GM12878 (cell line): ENCODE data around the gene CCDC57. TPM values are rescaled to one million over a fixed set of nuclear protein-coding genes. Genes with fewer than 3 reads are reported as not detected.

ENCODE experiments used
- ATAC-seq: fragments of 200-7000 bp; cut with Tn5 transposase; 3 replicates; pipeline ENCODE4 v1.9.1; 2020; ENCODE audit warnings: mild to moderate bottlenecking, moderate library complexity
- BruUV-seq: library from RNA; stranded (reverse); fragments of 400-500 nt; replicated peaks from 2 replicates; lab custom pipeline; 2021; lab: Mats Ljungman, UMichigan
- CTCF ChIA-PET: fragments of 300-600 bp; sonication (Branson Sonifier 250); formaldehyde crosslinking; extraction: SDS; loops from one replicate; lab custom pipeline; 2021; ENCODE audit warnings: inconsistent platforms; lab: Yijun Ruan, JAX
- POLR2A ChIA-PET: fragments of 350-600 bp; formaldehyde crosslinking; extraction: SDS; loops from one replicate; lab custom pipeline; 2021; ENCODE audit warnings: inconsistent platforms; lab: Charles Lee
- RAD21 ChIA-PET: fragments of 300-600 bp; sonication (Branson Sonifier 250); formaldehyde crosslinking; loops from one replicate; lab custom pipeline; 2023; ENCODE audit warnings: antibody characterized with exemption; ENCODE audit not compliant: unreplicated experiment; lab: Charles Lee
- SMC1A ChIA-PET: fragments of 300-600 bp; sonication (Branson Sonifier 250); formaldehyde crosslinking; loops from one replicate; lab custom pipeline; 2023; ENCODE audit not compliant: unreplicated experiment, uncharacterized antibody; lab: Charles Lee
- DNase-seq: peaks from one replicate; pipeline ENCODE4 v3.0.0-alpha.2; 2011; ENCODE audit warnings: low read depth, low spot score
- FAIRE-seq: peaks from 3 replicates; lab custom pipeline; 2011; peaks lifted over from hg19 to GRCh38; lab: Jason Lieb, UNC
- H2AFZ ChIP-seq: 2 replicates; pipeline ENCODE4 v1.6.0; 2011; ENCODE audit warnings: low read depth, low read length, control low read depth; ENCODE audit not compliant: control insufficient read depth
- H3K27ac ChIP-seq: 2 replicates; pipeline ENCODE4 v1.5.1; 2011; ENCODE audit warnings: control low read depth; ENCODE audit not compliant: control insufficient read depth, insufficient read depth
- H3K27me3 ChIP-seq, 2 experiments: replicated peaks in 1 of 2; 2 replicates each; pipeline versions ENCODE4 v1.6.0 to v1.6.1; 2011; ENCODE audit warnings: low read length in 1 of 2; ENCODE audit not compliant: control insufficient read depth in 2 of 2, insufficient read depth in 2 of 2
- H3K36me3 ChIP-seq, 2 experiments: 2 replicates each; pipeline ENCODE4 v1.5.1; 2011; ENCODE audit warnings: low read length in 1 of 2; ENCODE audit not compliant: control insufficient read depth in 2 of 2, insufficient read depth in 2 of 2
- H3K4me1 ChIP-seq: 2 replicates; pipeline ENCODE4 v1.6.1; 2011; ENCODE audit warnings: mild to moderate bottlenecking, low read length, moderate library complexity, mixed read lengths; ENCODE audit not compliant: control insufficient read depth, insufficient read depth
- H3K4me2 ChIP-seq: 2 replicates; pipeline ENCODE4 v1.6.0; 2011; ENCODE audit warnings: control low read depth; ENCODE audit not compliant: control insufficient read depth, insufficient read depth
- H3K4me3 ChIP-seq: fragments of 200-600 bp; sonication (generic); 2 replicates; pipeline ENCODE4 v1.5.1; 2016
- H3K79me2 ChIP-seq: 2 replicates; pipeline ENCODE4 v1.6.0; 2011; ENCODE audit warnings: low read length; ENCODE audit not compliant: control insufficient read depth, insufficient read depth
- H3K9ac ChIP-seq: 2 replicates; pipeline ENCODE4 v1.8.0; 2011; ENCODE audit warnings: low read length, control low read depth, mixed read lengths; ENCODE audit not compliant: control insufficient read depth, insufficient read depth
- H3K9me3 ChIP-seq: replicated peaks from 3 replicates; pipeline ENCODE4 v1.5.1; 2011; ENCODE audit warnings: mild to moderate bottlenecking, low read length; ENCODE audit not compliant: control insufficient read depth, insufficient read depth
- H4K20me1 ChIP-seq: 2 replicates; pipeline ENCODE4 v1.6.0; 2011; ENCODE audit not compliant: control insufficient read depth, insufficient read depth
- ATF2 ChIP-seq: IDR thresholded peaks from 2 replicates; pipeline ENCODE4 v1.6.1; 2012; ENCODE audit warnings: low read length, inconsistent platforms
- BACH1 ChIP-seq: fragments of 450-650 bp; IDR thresholded peaks from 2 replicates; pipeline ENCODE4 v1.6.1; 2017; ENCODE audit warnings: mild to moderate bottlenecking, borderline replicate concordance
- BMI1 ChIP-seq: fragments of 450-650 bp; IDR thresholded peaks from 2 replicates; pipeline ENCODE4 v1.6.1; 2016; ENCODE audit warnings: mild to moderate bottlenecking, moderate library complexity, borderline replicate concordance
- BRCA1 ChIP-seq: IDR thresholded peaks from 2 replicates; pipeline ENCODE4 v1.6.1; 2011; ENCODE audit warnings: low read depth, low read length, improper control_type of control experiment
- CBFB ChIP-seq: IDR thresholded peaks from 2 replicates; pipeline ENCODE4 v1.6.1; 2016; ENCODE audit warnings: antibody characterized with exemption, low read depth
- CHD1 ChIP-seq: IDR thresholded peaks from 2 replicates; pipeline ENCODE4 v1.6.1; 2012; ENCODE audit warnings: low read depth, low read length, improper control_type of control experiment
- CHD2 ChIP-seq: IDR thresholded peaks from 2 replicates; pipeline ENCODE4 v1.6.1; 2011; ENCODE audit warnings: low read depth, low read length, improper control_type of control experiment, borderline replicate concordance
- ETV6 ChIP-seq, 2 experiments: fragments of 450-650 bp in 1 of 2; IDR thresholded peaks in 1 of 2; conservative IDR thresholded peaks in 1 of 2; 2 replicates each; pipeline ENCODE4 v1.6.1; 2014; ENCODE audit warnings: antibody characterized with exemption in 1 of 2, borderline replicate concordance in 1 of 2, low read depth in 1 of 2, mild to moderate bottlenecking in 1 of 2, moderate library complexity in 1 of 2
- HCFC1 ChIP-seq: fragments of 150-350 bp; IDR thresholded peaks from 2 replicates; pipeline ENCODE4 v1.6.1; 2014; ENCODE audit warnings: low read length
- LARP7 ChIP-seq: fragments of 450-650 bp; IDR thresholded peaks from 2 replicates; pipeline ENCODE4 v1.6.1; 2017; ENCODE audit warnings: mild to moderate bottlenecking
- MEF2A ChIP-seq: IDR thresholded peaks from 2 replicates; pipeline ENCODE4 v1.6.1; 2011; ENCODE audit warnings: low read depth, mild to moderate bottlenecking, low read length, moderate library complexity; ENCODE audit not compliant: insufficient read depth
- MYB ChIP-seq: fragments of 150-350 bp; IDR thresholded peaks from 2 replicates; pipeline ENCODE4 v1.6.1; 2014; ENCODE audit warnings: mild to moderate bottlenecking, low read depth, low read length, borderline replicate concordance
- NR2C2 ChIP-seq: IDR thresholded peaks from 2 replicates; pipeline ENCODE4 v1.6.1; 2011; ENCODE audit warnings: borderline replicate concordance, low read depth; ENCODE audit not compliant: control insufficient read depth, insufficient read length
- NRF1 ChIP-seq: conservative IDR thresholded peaks from 2 replicates; pipeline ENCODE4 v1.6.1; 2011; ENCODE audit warnings: mild to moderate bottlenecking, low read depth, low read length, improper control_type of control experiment
- POLR2AphosphoS2 ChIP-seq: IDR thresholded peaks from 2 replicates; pipeline ENCODE4 v1.6.1; 2011; ENCODE audit warnings: low read depth, mild to moderate bottlenecking, low read length, improper control_type of control experiment, moderate library complexity
- POU2F2 ChIP-seq: IDR thresholded peaks from 3 replicates; pipeline ENCODE4 v1.6.1; 2011; ENCODE audit warnings: low read depth, mild to moderate bottlenecking, low read length, borderline replicate concordance
- SMAD5 ChIP-seq: IDR thresholded peaks from 2 replicates; pipeline ENCODE4 v1.6.1; 2016; ENCODE audit warnings: antibody characterized with exemption, low read depth
- YY1 ChIP-seq: IDR thresholded peaks from 2 replicates; pipeline ENCODE4 v1.6.1; 2011; ENCODE audit warnings: low read depth, mild to moderate bottlenecking, low read length
- WGBS: methylation state at CpG from one replicate; pipeline ENCODE4 v1.1.6; 2016; ENCODE audit warnings: low lambda C conversion rate; ENCODE audit not compliant: insufficient replicate concordance, insufficient coverage; ENCODE audit errors: missing lambda C conversion rate; 5-methylcytosine and 5-hydroxymethylcytosine counted together
- in situ Hi-C: fragments of 300-500 bp; cut with MboI; formaldehyde crosslinking; loops from 9 replicates; pipeline ENCODE4 v1.14.3; 2018; ENCODE audit warnings: mixed read lengths
- intact Hi-C: fragments of 100-400 bp; cut with micrococcal nuclease; formaldehyde crosslinking; loops from one replicate; pipeline ENCODE4 v1.14.2; 2022; ENCODE audit not compliant: unreplicated experiment
- polyA plus RNA-seq, 11 experiments: library from polyadenylated mRNA; depleted of rRNA in 4 of 11; unstranded in 6 of 11; stranded (reverse) in 5 of 11; fragments of >200 nt; fragmentation: Nextera tagmentation in 4 of 11; fragmentation: Illumina TruSeq in 1 of 11; extraction: Ambion mirVana in 4 of 11; extraction: Trizol in 1 of 11; gene quantifications; 1 replicate in 1 of 11; 2 replicates in 10 of 11; pipeline versions ENCODE4 v1.2.1 to v1.2.3, GENCODE V29; 2011 to 2016; ENCODE audit warnings: inconsistent platforms in 2 of 11, missing spikeins in 2 of 11, low read depth in 1 of 11
- total RNA-seq, 4 experiments: library from RNA; depleted of rRNA in 3 of 4; stranded (reverse); fragments of >200 nt in 3 of 4; fragmentation: Illumina TruSeq in 1 of 4; extraction: Trizol in 1 of 4; gene quantifications; 2 replicates each; pipeline versions ENCODE4 v1.2.1 to v1.2.3, GENCODE V29; 2013 to 2021

CCDC57 gene
- total and polyA plus RNA-seq, 10 of the 15 experiments (the other 5 are each of a cell fraction or from before 2014, with no cell fraction given) = 5.4 to 123 (median 45.8) TPM

DNA sequence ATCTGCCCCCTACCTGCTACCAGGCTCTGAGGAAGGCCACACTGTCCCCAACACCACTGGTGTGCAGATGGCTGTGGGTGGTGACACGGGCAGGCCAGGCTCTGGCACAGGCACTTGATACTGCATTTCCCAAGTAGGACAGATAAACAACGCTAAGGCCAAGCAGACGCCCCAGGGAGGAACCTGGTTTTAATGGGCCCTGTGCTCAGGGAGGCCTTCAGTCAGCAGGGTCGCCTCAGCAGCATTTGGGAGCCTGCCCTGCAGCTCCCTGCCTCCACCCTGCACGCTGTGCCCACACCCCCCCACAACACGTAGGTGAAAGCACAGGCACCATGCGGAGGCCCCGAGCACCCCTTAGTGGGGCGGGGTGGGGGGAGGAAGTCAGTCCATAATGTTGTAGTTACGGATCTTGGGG lies 111.3 kb downstream of the CCDC57 start:
- H3K27ac ChIP-seq = no peak overlapping the region

More for the DNA sequence above, 111.3 kb downstream of the CCDC57 start:
- FAIRE-seq = no peak
- no peak for TF ChIP-seq BACH1
- TF ChIP-seq MYB = no peak
- TF ChIP-seq CBFB = no peak
- no peak for TF ChIP-seq ATF2
- TF ChIP-seq HCFC1 = no peak
- TF ChIP-seq ETV6 (conservative IDR thresholded peaks at IDR 0.05 in 1 of 2, IDR thresholded peaks at IDR 0.05 in 1 of 2; ENCODE audit: borderline replicate concordance in 1 of 2, low read depth in 1 of 2) = no peak
- TF ChIP-seq SMAD5 = no peak
- TF ChIP-seq NRF1 = no peak
- TF ChIP-seq POU2F2 = no peak
- no peak for TF ChIP-seq POLR2AphosphoS2
- no peak for TF ChIP-seq NR2C2
- no peak for TF ChIP-seq BMI1
- TF ChIP-seq CHD1 = no peak
- TF ChIP-seq BRCA1 = no peak
- no peak for TF ChIP-seq CHD2
- no peak for TF ChIP-seq MEF2A
- no peak for TF ChIP-seq LARP7
- no peak for TF ChIP-seq YY1
- TF ChIP-seq, all 136 proteins: peak for 0
- no TSS peak for BruUV-seq
- Histone ChIP-seq H3K9ac (no peak overlapping the region), H3K4me3 (no peak overlapping the region), H3K4me1 (peaks cover 27% of the 10 kb centered on the region), H3K36me3 (peaks cover 0 to 1% of the 10 kb centered on the region in 2 experiments; a peak in 1 of 4 replicates), H3K9me3 (no peaks in the 10 kb centered on the region), H3K79me2 (peaks cover 45% of the 10 kb centered on the region), H2AFZ (no peak overlapping the region), H3K4me2 (no peak overlapping the region), H4K20me1 (no peaks in the 10 kb centered on the region; the same call in 1 of the 2 replicates), H3K27me3 (no peaks in the 10 kb centered on the region)
- WGBS = 92% methylated on average over 10 of the region's 10 CpGs
- ChIA-PET CTCF (no interaction called here), POLR2A (no interaction called here), SMC1A (no interaction called here), RAD21 (no interaction called here)
- in situ Hi-C loops = no loop called here
- intact Hi-C loops = no loop called here
- DNase-seq (no peak), ATAC-seq (no peak)
